Ascending aorta (tissue), 2 donors: ENCODE results near the gene ZNF536. TPM values are rescaled to one million over a fixed set of nuclear protein-coding genes. Genes with fewer than 3 reads are reported as not detected.

Experiments
- DNase-seq, 2 donors: peaks; one replicate each; pipeline ENCODE4 v3.0.0-alpha.2; 2019; ENCODE audit warnings: low spot score in 2 of 2
- H3K27ac ChIP-seq, 2 donors: fragments of 200-600 bp; sonication (generic); one replicate each; pipeline ENCODE4 v1.5.1; 2016 to 2017; ENCODE audit warnings: mild to moderate bottlenecking in 1 of 2
- H3K27me3 ChIP-seq: fragments of 200-600 bp; sonication (generic); one replicate; pipeline ENCODE4 v1.5.1; 2017
- H3K36me3 ChIP-seq, 2 donors: fragments of 200-600 bp; sonication (generic); one replicate each; pipeline ENCODE4 v1.5.1; 2016
- H3K4me1 ChIP-seq, 2 donors: fragments of 200-600 bp; sonication (generic); one replicate each; pipeline ENCODE4 v1.5.1; 2016 to 2017; ENCODE audit warnings: mild to moderate bottlenecking in 1 of 2
- H3K4me3 ChIP-seq, 2 donors: fragments of 200-600 bp; sonication (generic); one replicate each; pipeline ENCODE4 v1.5.1; 2016 to 2017; ENCODE audit warnings: mild to moderate bottlenecking in 1 of 2
- H3K9me3 ChIP-seq, 2 donors: fragments of 200-600 bp; sonication (generic); one replicate each; pipeline ENCODE4 v1.5.1; 2016
- intact Hi-C: fragments of 100-400 bp; cut with DNase I; formaldehyde crosslinking; loops from one replicate; pipeline ENCODE4 v1.15.1; 2023
- total RNA-seq: library from RNA; depleted of rRNA; stranded (reverse); fragments of >200 nt; gene quantifications from one replicate; pipeline ENCODE4 v1.1.0, GENCODE V29; 2016
- TF ChIP-seq, protein P1 (sequence below), 3 experiments: fragments of 200-600 bp in 2 of 3; fragments of 450-650 bp in 1 of 3; sonication (generic) in 2 of 3; IDR thresholded peaks; one replicate each; pipeline ENCODE4 v1.5.1; 2016 to 2019; ENCODE audit warnings: antibody characterized with exemption in 3 of 3, mild to moderate bottlenecking in 1 of 3, moderate library complexity in 1 of 3

Gene ZNF536
- total RNA-seq, 1 donor from 2014 or later: not detected

DNA sequence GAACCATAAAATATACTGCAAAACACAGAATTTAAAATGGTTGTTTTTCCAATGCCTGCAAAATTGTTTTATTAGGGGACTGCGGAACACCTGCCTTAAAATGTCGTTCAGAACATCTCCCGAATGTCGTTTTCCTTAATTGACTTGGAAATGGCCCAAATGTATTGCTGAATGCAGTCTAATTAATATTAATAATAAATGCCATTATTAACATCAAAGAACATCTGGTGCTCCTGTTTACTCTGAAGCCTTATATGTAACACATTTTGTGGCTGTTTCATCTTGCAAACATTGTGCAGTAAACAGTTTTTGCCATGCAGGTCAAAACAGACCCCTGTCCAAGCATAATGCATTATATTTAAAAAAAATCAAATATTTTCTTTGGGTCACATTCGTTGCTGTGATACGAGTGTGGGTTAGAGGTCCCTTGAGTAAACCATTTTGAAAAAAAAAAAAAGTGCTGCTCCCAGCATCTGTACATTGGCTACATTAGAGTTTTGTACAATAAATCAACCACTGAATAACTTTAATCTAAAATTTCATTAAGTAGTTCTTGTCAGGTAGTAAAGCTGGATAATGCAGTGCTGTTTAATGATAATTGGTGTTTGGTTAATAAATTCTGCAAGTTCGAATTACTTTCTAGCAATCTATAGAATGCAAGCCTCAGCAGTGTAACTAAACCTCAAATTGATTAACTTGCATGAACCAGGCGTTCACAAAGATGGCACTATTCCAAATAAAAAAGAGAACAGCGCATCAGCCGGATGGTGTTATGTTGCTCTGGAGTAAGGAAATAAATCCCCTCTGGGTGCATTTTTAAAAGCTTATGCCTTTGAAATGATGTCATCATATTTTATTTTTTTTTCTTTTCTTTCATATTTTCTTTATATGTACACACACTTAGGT lies 140.2 kb downstream of the ZNF536 start:
- Histone ChIP-seq H3K27ac (no peak overlapping the region), H3K36me3 (no peaks in the 10 kb centered on the region), H3K4me3 (no peak overlapping the region), H3K4me1 (no peaks in the 10 kb centered on the region), H3K9me3 (no peaks in the 10 kb centered on the region), H3K27me3 (no peaks in the 10 kb centered on the region)
- no peak for DNase-seq
- intact Hi-C loops: no loop called here
- TF ChIP-seq, protein P1, sequence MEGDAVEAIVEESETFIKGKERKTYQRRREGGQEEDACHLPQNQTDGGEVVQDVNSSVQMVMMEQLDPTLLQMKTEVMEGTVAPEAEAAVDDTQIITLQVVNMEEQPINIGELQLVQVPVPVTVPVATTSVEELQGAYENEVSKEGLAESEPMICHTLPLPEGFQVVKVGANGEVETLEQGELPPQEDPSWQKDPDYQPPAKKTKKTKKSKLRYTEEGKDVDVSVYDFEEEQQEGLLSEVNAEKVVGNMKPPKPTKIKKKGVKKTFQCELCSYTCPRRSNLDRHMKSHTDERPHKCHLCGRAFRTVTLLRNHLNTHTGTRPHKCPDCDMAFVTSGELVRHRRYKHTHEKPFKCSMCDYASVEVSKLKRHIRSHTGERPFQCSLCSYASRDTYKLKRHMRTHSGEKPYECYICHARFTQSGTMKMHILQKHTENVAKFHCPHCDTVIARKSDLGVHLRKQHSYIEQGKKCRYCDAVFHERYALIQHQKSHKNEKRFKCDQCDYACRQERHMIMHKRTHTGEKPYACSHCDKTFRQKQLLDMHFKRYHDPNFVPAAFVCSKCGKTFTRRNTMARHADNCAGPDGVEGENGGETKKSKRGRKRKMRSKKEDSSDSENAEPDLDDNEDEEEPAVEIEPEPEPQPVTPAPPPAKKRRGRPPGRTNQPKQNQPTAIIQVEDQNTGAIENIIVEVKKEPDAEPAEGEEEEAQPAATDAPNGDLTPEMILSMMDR (IDR thresholded peaks at IDR 0.05): no peak

DNA sequence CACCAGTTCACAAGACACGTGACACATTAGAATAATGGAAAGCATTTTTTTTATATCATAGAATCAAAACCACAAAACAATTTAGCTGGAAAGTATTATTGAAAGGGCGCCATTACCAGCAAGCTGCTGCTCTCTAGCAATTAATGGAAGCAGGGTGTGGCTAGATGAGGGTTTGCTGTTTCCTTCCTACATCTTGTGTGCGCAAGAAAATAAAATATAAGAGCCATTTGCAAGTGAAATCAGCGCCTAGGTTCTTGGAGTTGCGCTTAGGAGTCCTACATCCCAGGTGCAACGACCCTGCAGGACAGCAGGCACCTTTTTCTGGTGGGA lies 140.9 kb downstream of the ZNF536 start:
- Histone ChIP-seq H3K4me3 (no peak overlapping the region), H3K27ac (no peak overlapping the region), H3K27me3 (no peaks in the 10 kb centered on the region), H3K9me3 (no peaks in the 10 kb centered on the region), H3K36me3 (no peaks in the 10 kb centered on the region), H3K4me1 (no peaks in the 10 kb centered on the region)
- DNase-seq: no peak
- TF ChIP-seq, protein P1 (IDR thresholded peaks at IDR 0.05): no peak
- intact Hi-C loops: no loop called here

DNA sequence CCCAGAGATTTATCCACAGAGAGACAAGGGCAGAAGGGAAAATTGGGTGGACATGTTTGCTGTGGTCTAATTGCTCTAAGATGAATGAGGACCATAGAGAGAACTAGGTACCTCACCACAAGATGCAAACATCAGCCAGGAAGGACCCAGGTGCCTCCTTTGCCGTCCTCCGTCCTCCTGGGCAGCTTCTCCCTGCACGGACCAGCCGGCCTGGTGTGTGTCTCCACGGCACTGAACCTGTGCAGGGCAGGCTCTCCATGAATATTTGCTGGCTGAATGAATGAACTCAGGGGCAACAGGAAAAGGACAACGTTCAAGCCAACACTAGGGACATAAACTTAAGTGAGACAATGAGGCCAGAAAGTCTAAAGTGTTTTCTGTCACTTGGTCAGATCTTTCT lies 143.9 kb downstream of the ZNF536 start:
- Histone ChIP-seq H3K4me3 (no peak overlapping the region), H3K9me3 (no peaks in the 10 kb centered on the region), H3K27ac (no peak overlapping the region), H3K27me3 (no peaks in the 10 kb centered on the region), H3K36me3 (no peaks in the 10 kb centered on the region), H3K4me1 (no peaks in the 10 kb centered on the region)
- no peak for DNase-seq
- intact Hi-C loops: no loop called here
- TF ChIP-seq, protein P1 (IDR thresholded peaks at IDR 0.05): no peak

DNA sequence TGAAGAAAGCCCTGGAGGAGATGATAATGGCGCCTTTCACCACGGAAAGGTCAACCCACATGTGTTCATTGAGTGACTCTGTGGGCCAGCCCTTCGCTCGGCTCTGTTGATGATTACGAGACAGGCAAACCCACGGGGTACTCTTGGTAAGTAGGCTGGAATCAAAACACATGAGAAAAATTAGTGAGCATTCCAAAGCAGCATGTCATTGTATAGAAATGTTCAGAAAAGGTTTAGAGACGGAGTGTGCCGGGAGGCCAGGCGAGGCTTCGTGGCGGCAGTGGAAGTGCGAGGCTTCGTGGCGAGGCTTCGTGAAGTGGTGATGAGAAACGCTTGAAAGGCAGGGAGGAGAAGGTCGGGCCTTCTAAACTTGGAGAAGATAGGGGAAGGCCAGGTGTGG lies 144.3 kb downstream of the ZNF536 start:
- Histone ChIP-seq H3K36me3 (no peaks in the 10 kb centered on the region), H3K4me1 (no peaks in the 10 kb centered on the region), H3K4me3 (no peak overlapping the region), H3K27me3 (no peaks in the 10 kb centered on the region), H3K9me3 (no peaks in the 10 kb centered on the region), H3K27ac (no peak overlapping the region)
- TF ChIP-seq, protein P1 (IDR thresholded peaks at IDR 0.05): no peak
- DNase-seq: no peak
- intact Hi-C loops: no loop called here

DNA sequence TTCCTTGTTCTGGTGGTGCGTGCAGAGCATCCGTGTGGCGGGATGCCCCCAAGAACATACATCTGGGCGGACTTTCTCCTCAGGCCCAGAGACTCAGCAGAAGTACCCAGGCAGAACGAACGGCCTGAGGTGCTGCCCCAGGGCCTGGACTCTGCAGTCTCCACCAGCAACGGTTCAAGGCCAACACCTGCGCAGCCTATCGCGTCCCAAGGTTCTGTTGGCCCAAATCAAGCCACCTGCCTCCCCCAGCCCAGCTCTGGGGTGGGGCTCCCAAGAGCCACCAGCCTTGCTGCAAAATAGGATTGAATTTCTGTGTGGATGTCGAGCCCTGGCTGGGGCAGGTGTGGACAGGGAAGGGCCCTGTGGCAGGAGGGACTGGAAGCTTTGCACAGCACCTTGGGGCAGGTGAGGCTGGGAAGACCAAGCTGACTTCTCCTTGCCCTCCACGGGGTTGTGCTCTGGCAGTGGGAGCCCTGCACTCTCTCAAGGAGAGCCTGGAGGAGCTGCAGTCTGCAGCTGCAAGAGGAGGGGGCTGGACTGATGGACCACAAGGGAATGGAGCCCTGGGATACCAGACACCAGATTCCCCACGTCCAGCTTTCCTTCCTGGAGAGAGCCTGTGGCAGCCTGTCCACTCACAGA lies 146.9 kb downstream of the ZNF536 start:
- TF ChIP-seq, protein P1 (IDR thresholded peaks at IDR 0.05): no peak
- H3K4me3 ChIP-seq: no peak overlapping the region
- no peaks in the 10 kb centered on the region for H3K36me3 ChIP-seq
- H3K4me1 ChIP-seq: no peaks in the 10 kb centered on the region
- no peaks in the 10 kb centered on the region for H3K27me3 ChIP-seq
- H3K27ac ChIP-seq: no peak overlapping the region
- intact Hi-C loops: no loop called here
- DNase-seq: no peak
- no peaks in the 10 kb centered on the region for H3K9me3 ChIP-seq
